Breast epithelium (tissue), 3 donors: Measurements from ENCODE around the gene CALHM6.

Experiments
- POLR2A ChIP-seq: fragments of 450-650 bp; IDR thresholded peaks from one replicate; pipeline ENCODE4 v1.6.1; 2016; ENCODE audit warnings: antibody characterized with exemption, mild to moderate bottlenecking, moderate library complexity
- POLR2AphosphoS5 ChIP-seq, 3 donors: sonication (generic); formaldehyde crosslinking; IDR thresholded peaks; one replicate each; pipeline ENCODE4 v1.6.1; 2017; ENCODE audit warnings: antibody characterized with exemption in 3 of 3
- TF ChIP-seq, protein P1 (sequence below), 3 donors: fragments of 450-650 bp; IDR thresholded peaks; one replicate each; pipeline ENCODE4 v1.5.1; 2016 to 2017; ENCODE audit warnings: antibody characterized with exemption in 3 of 3, mild to moderate bottlenecking in 3 of 3, moderate library complexity in 3 of 3

DNA sequence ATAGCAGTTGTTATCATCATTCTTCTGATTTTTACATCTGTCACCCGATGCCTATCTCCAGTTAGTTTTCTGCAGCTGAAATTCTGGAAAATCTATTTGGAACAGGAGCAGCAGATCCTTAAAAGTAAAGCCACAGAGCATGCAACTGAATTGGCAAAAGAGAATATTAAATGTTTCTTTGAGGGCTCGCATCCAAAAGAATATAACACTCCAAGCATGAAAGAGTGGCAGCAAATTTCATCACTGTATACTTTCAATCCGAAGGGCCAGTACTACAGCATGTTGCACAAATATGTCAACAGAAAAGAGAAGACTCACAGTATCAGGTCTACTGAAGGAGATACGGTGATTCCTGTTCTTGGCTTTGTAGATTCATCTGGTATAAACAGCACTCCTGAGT lies 2.1 kb downstream of the CALHM6 start:
- TF ChIP-seq, protein P1, sequence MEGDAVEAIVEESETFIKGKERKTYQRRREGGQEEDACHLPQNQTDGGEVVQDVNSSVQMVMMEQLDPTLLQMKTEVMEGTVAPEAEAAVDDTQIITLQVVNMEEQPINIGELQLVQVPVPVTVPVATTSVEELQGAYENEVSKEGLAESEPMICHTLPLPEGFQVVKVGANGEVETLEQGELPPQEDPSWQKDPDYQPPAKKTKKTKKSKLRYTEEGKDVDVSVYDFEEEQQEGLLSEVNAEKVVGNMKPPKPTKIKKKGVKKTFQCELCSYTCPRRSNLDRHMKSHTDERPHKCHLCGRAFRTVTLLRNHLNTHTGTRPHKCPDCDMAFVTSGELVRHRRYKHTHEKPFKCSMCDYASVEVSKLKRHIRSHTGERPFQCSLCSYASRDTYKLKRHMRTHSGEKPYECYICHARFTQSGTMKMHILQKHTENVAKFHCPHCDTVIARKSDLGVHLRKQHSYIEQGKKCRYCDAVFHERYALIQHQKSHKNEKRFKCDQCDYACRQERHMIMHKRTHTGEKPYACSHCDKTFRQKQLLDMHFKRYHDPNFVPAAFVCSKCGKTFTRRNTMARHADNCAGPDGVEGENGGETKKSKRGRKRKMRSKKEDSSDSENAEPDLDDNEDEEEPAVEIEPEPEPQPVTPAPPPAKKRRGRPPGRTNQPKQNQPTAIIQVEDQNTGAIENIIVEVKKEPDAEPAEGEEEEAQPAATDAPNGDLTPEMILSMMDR (IDR thresholded peaks at IDR 0.05): no peak
- TF ChIP-seq POLR2A (no peak), POLR2AphosphoS5 (IDR thresholded peaks at IDR 0.05) (no peak)
